ENCODE measurements around the gene DAZAP1. TPM values are rescaled to one million over a fixed set of nuclear protein-coding genes. Genes with fewer than 3 reads are reported as not detected.

DAZAP1 gene
- total RNA-seq, 2 donors from 2014 or later, result 154 to 179 TPM

- Histone ChIP-seq H3K9me3 (ENCODE audit: control insufficient read depth, low read length) (no peaks in the 10 kb centered on the region), H3K4me3 (ENCODE audit: low read length) (peak overlapping the region; percentile 69), H3K9ac (ENCODE audit: extremely low read depth, low read length, poor library complexity, severe bottlenecking) (no peak overlapping the region), H3K36me3 (ENCODE audit: control insufficient read depth, insufficient read depth, low read length) (peaks cover 17% of the 10 kb centered on the region), H3K4me1 (ENCODE audit: control insufficient read depth, insufficient read depth, low read length) (no peaks in the 10 kb centered on the region), H3K27ac (ENCODE audit: low read depth, low read length) (peak overlapping the region; percentile 70), H3K27me3 (ENCODE audit: control insufficient read depth, insufficient read depth, low read length, poor library complexity, severe bottlenecking) (peaks cover 49% of the 10 kb centered on the region)
- TF ChIP-seq CTCF (conservative IDR thresholded peaks at IDR 0.05), result no peak
- Mint-ChIP-seq H3K27me3 (ENCODE audit: insufficient read depth) (peaks cover 55% of the 10 kb centered on the region), H3K36me3 (ENCODE audit: low read depth) (peaks cover 17% of the 10 kb centered on the region), H3K4me1 (no peaks in the 10 kb centered on the region), H3K27ac (no peak overlapping the region), H3K9me3 (peaks cover 1% of the 10 kb centered on the region), H3K4me3 (peak overlapping the region; percentile 54)
- WGBS, 2 experiments (ENCODE audit: insufficient coverage in 1 of 2, insufficient read length in 1 of 2), result 2% methylated on average over 19 to 93 of the region's 99 CpGs
- peak; percentile 73 for DNase-seq
These were observed 38.7 kb downstream of the DAZAP1 start for GRCh38 chr19:1445932-1446712.

- Mint-ChIP-seq H3K36me3 (ENCODE audit: low read depth) (peaks cover 9% of the 10 kb centered on the region), H3K27me3 (ENCODE audit: insufficient read depth) (peaks cover 63% of the 10 kb centered on the region), H3K4me3 (peak overlapping the region; percentile 54), H3K9me3 (peaks cover 1% of the 10 kb centered on the region), H3K4me1 (no peaks in the 10 kb centered on the region), H3K27ac (no peak overlapping the region)
- Histone ChIP-seq H3K9ac (ENCODE audit: extremely low read depth, low read length, poor library complexity, severe bottlenecking) (no peak overlapping the region), H3K27me3 (ENCODE audit: control insufficient read depth, insufficient read depth, low read length, poor library complexity, severe bottlenecking) (peaks cover 57% of the 10 kb centered on the region), H3K9me3 (ENCODE audit: control insufficient read depth, low read length) (no peaks in the 10 kb centered on the region), H3K4me1 (ENCODE audit: control insufficient read depth, insufficient read depth, low read length) (no peaks in the 10 kb centered on the region), H3K36me3 (ENCODE audit: control insufficient read depth, insufficient read depth, low read length) (peaks cover 9% of the 10 kb centered on the region), H3K27ac (ENCODE audit: low read depth, low read length) (no peak overlapping the region), H3K4me3 (ENCODE audit: low read length) (peak overlapping the region; percentile 69)
- peak; percentile 84 for DNase-seq
- 6 to 7% methylated on average over 24 to 63 of the region's 63 CpGs for WGBS, 2 experiments (ENCODE audit: insufficient coverage in 1 of 2, insufficient read length in 1 of 2)
- TF ChIP-seq CTCF (conservative IDR thresholded peaks at IDR 0.05), result no peak
These were observed 39.5 kb downstream of the DAZAP1 start for GRCh38 chr19:1446713-1447481.

- Mint-ChIP-seq H3K9me3 (peaks cover 1% of the 10 kb centered on the region), H3K4me1 (no peaks in the 10 kb centered on the region), H3K27me3 (ENCODE audit: insufficient read depth) (peaks cover 69% of the 10 kb centered on the region), H3K36me3 (ENCODE audit: low read depth) (peaks cover 3% of the 10 kb centered on the region), H3K27ac (no peak overlapping the region), H3K4me3 (no peak overlapping the region)
- DNase-seq, result no peak
- H3K4me1 ChIP-seq (ENCODE audit: control insufficient read depth, insufficient read depth, low read length), result no peaks in the 10 kb centered on the region
- no peak overlapping the region for H3K4me3 ChIP-seq (ENCODE audit: low read length)
- peaks cover 63% of the 10 kb centered on the region for H3K27me3 ChIP-seq (ENCODE audit: control insufficient read depth, insufficient read depth, low read length, poor library complexity, severe bottlenecking)
- no peaks in the 10 kb centered on the region for H3K9me3 ChIP-seq (ENCODE audit: control insufficient read depth, low read length)
- peaks cover 3% of the 10 kb centered on the region for H3K36me3 ChIP-seq (ENCODE audit: control insufficient read depth, insufficient read depth, low read length)
- no peak overlapping the region for H3K27ac ChIP-seq (ENCODE audit: low read depth, low read length)
- WGBS, 2 experiments (ENCODE audit: insufficient coverage in 1 of 2, insufficient read length in 1 of 2), result 20 to 39% methylated on average over 3 to 4 of the region's 4 CpGs
- H3K9ac ChIP-seq (ENCODE audit: extremely low read depth, low read length, poor library complexity, severe bottlenecking), result no peak overlapping the region
- no peak for TF ChIP-seq CTCF (conservative IDR thresholded peaks at IDR 0.05)
These were observed 40.1 kb downstream of the DAZAP1 start for GRCh38 chr19:1447504-1447903.

Data from endodermal cell (in vitro differentiated cells).